ENCODE measurements around the gene NOL6.
A peak's percentile ranks its signal among the peaks of the same experiment; 100 is the strongest.
"Not testable (repeated sequence)": the region's sequence is repeated elsewhere in the genome, so short reads cannot be mapped to it uniquely, and the experiment has no call there.

Gene NOL6

DNA sequence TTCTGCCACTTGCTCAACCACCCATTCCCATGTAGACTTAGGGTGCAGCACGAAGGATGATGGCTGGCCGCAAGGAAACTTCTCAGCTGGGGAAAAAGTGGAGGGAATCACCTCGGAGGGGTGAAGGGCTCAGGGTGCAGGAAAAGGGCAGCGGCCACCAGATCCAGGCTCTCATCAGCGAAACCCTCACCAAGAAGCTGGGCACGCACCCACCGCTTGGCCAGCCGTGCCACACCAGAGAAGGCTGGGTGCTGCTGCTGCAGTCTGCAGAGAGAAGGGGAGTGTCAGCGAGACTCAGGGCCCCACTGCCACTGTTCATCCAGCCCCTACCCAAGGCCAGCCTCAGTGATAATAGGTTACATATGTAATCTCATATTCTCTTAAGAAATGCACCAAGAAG is 8.6 kb downstream of the NOL6 start:
- DNase-seq = no peak
- no peaks in the 10 kb centered on the region for H3K9me3 Mint-ChIP-seq
- H3K27me3 Mint-ChIP-seq = no peaks in the 10 kb centered on the region
- peaks cover 2% of the 10 kb centered on the region for H3K4me1 Mint-ChIP-seq
- no peak for ATAC-seq
- H3K27ac Mint-ChIP-seq = no peak overlapping the region
- no peak overlapping the region for H3K4me3 Mint-ChIP-seq
- peaks cover 53% of the 10 kb centered on the region for H3K36me3 Mint-ChIP-seq (ENCODE audit: low read depth)

DNA sequence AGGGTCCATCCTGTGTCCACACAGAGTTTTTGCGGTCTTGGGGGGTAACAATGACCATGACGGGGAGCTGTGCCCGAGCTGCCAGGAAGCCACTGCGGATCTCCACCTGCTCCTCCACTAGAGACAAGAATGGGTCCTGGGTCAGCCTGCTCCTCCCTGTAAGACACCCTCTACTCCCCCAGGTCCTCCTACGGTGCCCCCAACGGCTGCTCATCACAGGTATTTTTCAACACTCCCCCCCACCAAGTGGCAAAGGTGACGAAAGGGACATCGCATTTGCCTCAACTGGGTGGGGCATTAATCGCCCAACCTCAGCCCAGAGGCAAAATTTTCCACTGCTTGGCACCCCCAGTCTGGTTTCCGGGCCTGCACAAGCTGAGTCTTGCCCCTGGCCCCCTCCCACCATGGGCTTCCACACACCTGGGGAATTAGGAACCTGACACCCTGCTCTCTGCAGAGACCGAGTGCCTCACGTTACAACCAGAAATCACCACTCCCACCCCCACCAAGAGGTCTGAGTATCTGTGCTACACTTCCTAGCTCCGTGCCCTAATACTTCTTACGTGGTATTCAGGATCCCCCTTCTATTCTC is 9.6 kb downstream of the NOL6 start:
- Mint-ChIP-seq H3K4me3 (no peak overlapping the region), H3K27ac (no peak overlapping the region), H3K36me3 (ENCODE audit: low read depth) (peaks cover 46% of the 10 kb centered on the region), H3K27me3 (no peaks in the 10 kb centered on the region), H3K4me1 (peaks cover 8% of the 10 kb centered on the region), H3K9me3 (no peaks in the 10 kb centered on the region)
- no peak for DNase-seq
- ATAC-seq = no peak

DNA sequence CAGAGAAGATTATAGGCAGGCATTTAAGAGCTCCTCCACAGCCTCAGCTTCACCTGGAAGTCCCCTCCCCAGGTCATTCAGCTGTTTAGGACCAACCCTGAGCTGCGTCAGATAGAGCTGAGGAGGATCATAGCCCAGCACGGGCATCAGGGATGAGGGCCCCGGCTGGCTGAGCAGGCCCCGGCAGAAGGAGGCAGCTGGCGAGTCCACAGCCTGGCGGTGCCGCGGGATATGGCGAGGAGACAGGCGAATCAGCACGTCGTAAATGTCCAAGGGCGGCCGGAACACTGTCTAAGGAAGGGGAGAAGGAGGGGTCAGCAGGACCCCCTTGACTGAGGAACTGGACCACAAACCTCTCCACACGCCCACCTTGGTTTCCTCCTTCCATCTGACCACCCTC is 10.6 kb downstream of the NOL6 start:
- H3K27ac Mint-ChIP-seq = no peak overlapping the region
- H3K9me3 Mint-ChIP-seq = no peaks in the 10 kb centered on the region
- ATAC-seq (no peak), DNase-seq (no peak)
- H3K36me3 Mint-ChIP-seq (ENCODE audit: low read depth) = peaks cover 45% of the 10 kb centered on the region
- no peaks in the 10 kb centered on the region for H3K27me3 Mint-ChIP-seq
- no peak overlapping the region for H3K4me3 Mint-ChIP-seq
- H3K4me1 Mint-ChIP-seq = peaks cover 18% of the 10 kb centered on the region

DNA sequence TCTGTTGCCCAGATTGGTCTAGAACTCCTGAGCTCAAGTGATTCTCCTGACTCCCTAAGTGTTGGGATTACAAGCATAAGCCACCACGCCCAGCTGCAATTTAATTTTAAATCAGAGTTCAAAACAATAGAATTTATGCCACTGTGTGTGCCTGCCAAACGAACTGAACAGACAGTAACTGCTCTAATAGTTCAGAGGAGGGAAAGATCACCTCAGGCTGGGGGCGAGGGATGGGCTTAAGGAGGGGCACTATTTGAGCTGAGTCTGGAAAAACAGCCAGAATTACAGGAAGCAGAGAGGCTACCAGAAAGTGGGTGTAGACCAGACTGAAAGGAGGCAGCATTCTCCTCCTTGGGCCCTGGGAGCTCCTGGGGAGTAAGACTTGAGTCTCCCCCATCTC is 12.2 kb downstream of the NOL6 start:
- H3K36me3 Mint-ChIP-seq (ENCODE audit: low read depth) = peaks cover 44% of the 10 kb centered on the region
- ATAC-seq (no peak), DNase-seq (no peak)
- no peak overlapping the region for H3K27ac Mint-ChIP-seq
- H3K9me3 Mint-ChIP-seq = no peaks in the 10 kb centered on the region
- no peak overlapping the region for H3K4me3 Mint-ChIP-seq
- H3K4me1 Mint-ChIP-seq = peaks cover 33% of the 10 kb centered on the region
- no peaks in the 10 kb centered on the region for H3K27me3 Mint-ChIP-seq

DNA sequence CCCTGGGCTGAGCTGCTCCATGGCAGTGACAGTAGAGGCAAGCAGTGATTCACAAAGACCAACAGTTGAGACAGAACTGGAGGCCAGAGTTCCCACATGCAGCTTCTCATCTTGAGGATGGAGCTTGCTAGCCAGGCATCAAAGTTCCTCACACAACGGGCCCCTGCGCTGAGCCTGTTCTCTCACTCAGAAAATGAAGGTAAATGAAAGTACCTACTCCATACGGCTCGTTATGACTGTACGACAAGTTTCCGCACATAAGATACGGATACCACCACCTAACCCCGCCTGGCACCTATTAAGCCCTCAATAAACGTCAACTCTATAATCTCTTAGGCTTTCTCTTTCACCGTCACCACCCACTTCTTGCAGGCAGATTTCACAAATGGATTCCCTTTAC is 12.9 kb downstream of the NOL6 start:
- Mint-ChIP-seq H3K27me3 (no peaks in the 10 kb centered on the region), H3K36me3 (ENCODE audit: low read depth) (peaks cover 39% of the 10 kb centered on the region), H3K4me3 (no peak overlapping the region), H3K4me1 (peaks cover 39% of the 10 kb centered on the region), H3K9me3 (no peaks in the 10 kb centered on the region), H3K27ac (no peak overlapping the region)
- no peak for DNase-seq
- ATAC-seq = no peak

DNA sequence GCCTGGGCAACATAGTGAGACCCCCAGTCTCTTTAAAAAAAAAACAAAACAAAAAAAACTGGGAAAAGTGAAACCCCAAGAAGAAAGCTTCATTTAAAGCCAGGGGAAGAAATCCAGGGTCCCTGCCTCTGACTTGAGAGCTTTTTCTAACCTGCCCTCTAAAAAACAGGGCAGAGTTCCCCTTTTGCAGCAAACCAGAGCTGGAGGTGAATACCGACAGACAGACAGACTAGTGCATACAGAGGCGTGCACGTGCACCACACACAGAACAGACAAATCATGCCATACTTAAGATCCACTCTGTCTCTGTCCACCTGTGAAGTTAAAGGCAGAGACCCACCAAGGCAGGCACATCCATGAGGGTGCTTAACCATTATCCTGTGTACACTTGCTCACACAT is 14.6 kb downstream of the NOL6 start:
- Mint-ChIP-seq H3K36me3 (ENCODE audit: low read depth) (peaks cover 26% of the 10 kb centered on the region), H3K4me1 (peaks cover 50% of the 10 kb centered on the region), H3K4me3 (no peak overlapping the region), H3K27me3 (no peaks in the 10 kb centered on the region), H3K27ac (peak overlapping the region; percentile 94), H3K9me3 (no peaks in the 10 kb centered on the region)
- peak; percentile 7 for ATAC-seq
- no peak for DNase-seq

DNA sequence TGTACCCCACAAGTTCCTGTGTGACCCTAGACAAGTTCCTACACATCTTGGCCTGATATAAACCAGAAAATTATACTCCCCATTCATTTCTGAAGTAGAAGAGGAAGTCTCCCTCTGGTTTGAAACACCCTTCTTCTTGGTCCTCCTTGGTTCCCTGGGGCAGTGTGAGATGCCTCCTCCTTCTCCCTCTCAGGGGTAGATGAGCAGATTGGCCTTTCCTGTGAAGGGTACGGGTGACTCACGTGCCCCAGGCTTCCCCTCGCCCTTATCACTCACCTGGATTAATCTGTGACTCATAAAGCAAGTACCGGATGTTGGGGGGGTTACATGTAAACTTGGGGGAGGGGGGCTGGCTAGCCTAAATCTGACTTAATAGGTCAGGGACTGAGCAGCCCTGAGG is 15.3 kb downstream of the NOL6 start:
- ATAC-seq = peak; percentile 90
- Mint-ChIP-seq H3K27me3 (no peaks in the 10 kb centered on the region), H3K27ac (peak overlapping the region; percentile 94), H3K9me3 (no peaks in the 10 kb centered on the region), H3K4me3 (peak overlapping the region; percentile 57), H3K36me3 (ENCODE audit: low read depth) (peaks cover 21% of the 10 kb centered on the region), H3K4me1 (peaks cover 57% of the 10 kb centered on the region)
- DNase-seq = peak; percentile 58

DNA sequence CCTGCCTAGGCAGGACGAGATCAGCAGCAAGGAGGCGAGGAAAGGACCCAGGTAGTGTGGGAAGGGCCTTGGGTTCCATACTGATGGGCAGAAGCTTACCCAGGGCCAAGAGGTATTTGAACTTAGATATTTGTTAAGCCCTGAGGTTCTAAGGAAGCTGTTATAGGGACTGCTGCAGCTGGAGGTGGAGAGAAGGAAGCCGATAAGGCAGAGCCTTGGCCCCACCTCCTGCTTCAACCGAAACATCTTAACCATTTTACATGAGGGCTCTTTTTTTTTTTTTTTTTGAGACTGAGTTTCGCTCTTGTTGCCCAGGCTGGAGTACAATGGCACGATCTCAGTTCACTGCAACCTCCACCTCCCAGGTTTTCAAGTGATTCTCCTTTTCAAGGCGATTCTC is 17.8 kb downstream of the NOL6 start:
- Mint-ChIP-seq H3K36me3 (ENCODE audit: low read depth) (peaks cover 4% of the 10 kb centered on the region), H3K27me3 (no peaks in the 10 kb centered on the region), H3K27ac (peak overlapping the region; percentile 35), H3K4me1 (peaks cover 68% of the 10 kb centered on the region), H3K4me3 (no peak overlapping the region), H3K9me3 (no peaks in the 10 kb centered on the region)
- DNase-seq = no peak
- no peak for ATAC-seq

DNA sequence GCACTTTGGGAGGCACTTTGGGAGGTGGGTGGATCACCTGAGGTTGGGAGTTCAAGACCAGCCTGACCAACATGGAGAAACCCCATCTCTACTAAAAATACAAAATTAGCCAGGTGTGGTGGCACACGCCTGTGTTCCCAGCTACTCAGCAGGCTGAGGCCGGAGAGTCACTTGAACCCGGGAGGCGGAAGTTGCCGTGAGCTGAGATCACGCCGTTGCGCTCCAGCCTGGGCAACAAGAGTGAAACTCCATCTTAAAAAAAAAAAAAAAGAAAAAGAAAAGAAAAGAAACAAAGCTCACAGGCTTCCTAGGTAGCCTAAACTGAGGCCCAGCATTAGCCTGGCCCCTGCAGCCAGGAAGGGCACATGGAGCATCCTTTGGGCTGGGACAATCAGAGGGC is 18.3 kb downstream of the NOL6 start:
- H3K9me3 Mint-ChIP-seq; H3K4me3 Mint-ChIP-seq; DNase-seq; H3K27me3 Mint-ChIP-seq; H3K36me3 Mint-ChIP-seq (ENCODE audit: low read depth); ATAC-seq: not testable (repeated sequence)
- H3K4me1 Mint-ChIP-seq = peaks cover 67% of the 10 kb centered on the region
- peak overlapping the region; percentile 35 for H3K27ac Mint-ChIP-seq

DNA sequence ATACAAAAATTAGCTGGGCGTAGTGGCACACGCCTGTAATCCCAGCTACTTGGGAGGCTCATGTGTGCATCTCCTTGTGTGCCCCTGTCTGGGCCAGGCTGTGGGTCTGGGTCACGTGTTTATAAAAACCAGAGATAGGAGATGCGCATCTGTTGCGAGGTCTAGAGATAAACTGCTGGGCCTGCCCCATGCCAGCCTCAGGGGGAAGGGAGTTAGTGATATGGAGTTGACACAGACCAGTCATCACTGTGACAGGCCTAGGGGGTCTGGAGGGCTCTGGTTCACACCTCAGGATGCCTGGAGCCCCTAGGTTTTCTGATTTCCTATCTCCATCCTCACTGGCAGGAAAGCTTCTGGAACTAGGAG is 19.1 kb downstream of the NOL6 start:
- not testable (repeated sequence) for H3K27me3 Mint-ChIP-seq; H3K4me3 Mint-ChIP-seq; DNase-seq; ATAC-seq; H3K36me3 Mint-ChIP-seq (ENCODE audit: low read depth); H3K9me3 Mint-ChIP-seq
- Mint-ChIP-seq H3K27ac (peak overlapping the region; percentile 70), H3K4me1 (peaks cover 66% of the 10 kb centered on the region)

DNA sequence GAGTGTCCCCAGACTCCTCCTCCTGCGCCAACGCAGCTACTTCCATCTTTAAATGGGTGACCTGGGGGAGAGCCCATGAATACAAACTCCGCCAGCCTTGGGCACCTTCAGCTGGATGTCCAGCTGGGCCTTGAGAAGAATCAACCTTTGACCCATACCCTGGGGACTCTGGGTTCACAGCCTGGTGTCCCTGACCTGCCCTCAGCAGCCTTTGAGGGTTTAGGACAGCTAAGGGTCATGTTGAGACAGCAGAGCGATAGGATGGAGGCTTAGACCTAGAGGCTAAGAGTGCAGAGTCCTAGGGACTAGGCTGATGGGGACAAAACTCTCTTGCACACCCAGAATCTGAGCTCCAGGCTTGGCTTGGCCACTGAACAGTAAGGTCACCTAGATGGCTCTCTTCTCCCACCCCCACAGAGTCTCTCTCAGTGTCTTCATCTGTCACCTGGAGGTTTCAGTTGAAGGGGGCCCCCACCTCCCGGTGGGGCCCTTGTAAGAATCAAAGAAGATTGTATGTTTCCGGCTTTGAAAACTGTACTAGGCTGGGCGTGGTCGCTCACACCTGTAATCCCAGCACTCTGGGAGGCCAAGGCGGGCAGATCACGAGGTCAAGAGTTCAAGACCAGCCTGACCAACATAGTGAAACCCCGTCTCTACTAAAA is 19.6 kb downstream of the NOL6 start:
- DNase-seq (no peak), ATAC-seq (no peak)
- no peaks in the 10 kb centered on the region for H3K27me3 Mint-ChIP-seq
- no peaks in the 10 kb centered on the region for H3K9me3 Mint-ChIP-seq
- peaks cover 61% of the 10 kb centered on the region for H3K4me1 Mint-ChIP-seq
- peak overlapping the region; percentile 70 for H3K27ac Mint-ChIP-seq
- no peak overlapping the region for H3K4me3 Mint-ChIP-seq
- H3K36me3 Mint-ChIP-seq (ENCODE audit: low read depth) = peaks cover 3% of the 10 kb centered on the region

DNA sequence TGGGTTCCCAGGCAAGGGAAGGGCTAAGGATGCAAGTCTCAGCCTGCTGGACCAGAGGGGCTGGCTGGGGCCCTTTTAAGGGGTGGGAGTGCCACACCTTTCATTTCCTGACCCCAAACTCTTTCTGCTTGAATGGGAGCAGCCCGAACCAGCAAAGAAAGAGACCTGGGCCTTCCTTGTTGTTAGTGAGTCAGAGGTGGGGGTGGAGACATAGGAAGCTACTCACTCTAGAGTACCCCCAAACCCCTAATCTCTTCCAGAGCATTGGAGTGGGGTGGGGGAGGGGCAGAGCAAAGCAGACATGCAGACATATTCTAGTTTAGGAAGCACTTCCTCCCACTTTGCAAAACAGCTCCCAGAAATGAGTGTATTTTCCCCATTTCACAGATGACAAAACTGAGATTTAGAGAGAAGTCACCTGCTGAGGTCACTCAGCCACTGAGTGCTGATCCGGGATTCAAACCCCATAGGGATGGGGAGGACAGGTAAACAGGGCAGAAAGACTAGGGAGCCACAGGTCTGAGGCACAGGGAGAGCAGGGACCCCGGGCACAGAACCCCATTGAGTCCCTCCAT is 20.4 kb downstream of the NOL6 start:
- ATAC-seq = peak; percentile 25
- Mint-ChIP-seq H3K27ac (peak overlapping the region; percentile 14), H3K9me3 (no peaks in the 10 kb centered on the region), H3K4me3 (no peak overlapping the region), H3K4me1 (peaks cover 58% of the 10 kb centered on the region), H3K36me3 (ENCODE audit: low read depth) (peaks cover 2% of the 10 kb centered on the region), H3K27me3 (no peaks in the 10 kb centered on the region)
- DNase-seq = peak; percentile 33

DNA sequence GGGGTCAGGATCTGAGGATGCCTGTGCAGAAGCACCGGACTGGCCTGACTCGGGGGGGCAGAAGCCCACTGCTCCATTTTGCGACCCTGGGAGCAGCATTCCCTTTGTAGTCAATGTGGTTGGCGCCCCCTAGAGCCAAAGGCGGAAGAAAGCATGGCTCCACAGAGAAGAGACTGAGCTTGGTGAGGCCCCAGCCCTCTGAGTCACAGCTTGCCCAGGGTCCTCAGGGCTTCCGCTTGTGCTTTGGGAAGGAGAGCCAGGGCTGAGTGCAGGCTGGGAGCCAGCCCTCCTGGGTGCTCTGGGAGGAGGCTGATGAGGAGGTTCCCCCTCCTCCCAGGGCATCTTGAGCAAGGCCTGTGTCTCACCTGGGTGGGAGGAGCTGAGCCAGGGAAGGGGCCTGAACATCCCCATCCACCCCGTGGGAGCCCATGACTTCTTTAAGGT is 20.9 kb downstream of the NOL6 start:
- ATAC-seq (peak; percentile 92), DNase-seq (peak; percentile 75)
- no peaks in the 10 kb centered on the region for H3K9me3 Mint-ChIP-seq
- no peaks in the 10 kb centered on the region for H3K36me3 Mint-ChIP-seq (ENCODE audit: low read depth)
- no peaks in the 10 kb centered on the region for H3K27me3 Mint-ChIP-seq
- H3K4me1 Mint-ChIP-seq = peaks cover 59% of the 10 kb centered on the region
- H3K27ac Mint-ChIP-seq = no peak overlapping the region
- H3K4me3 Mint-ChIP-seq = no peak overlapping the region

DNA sequence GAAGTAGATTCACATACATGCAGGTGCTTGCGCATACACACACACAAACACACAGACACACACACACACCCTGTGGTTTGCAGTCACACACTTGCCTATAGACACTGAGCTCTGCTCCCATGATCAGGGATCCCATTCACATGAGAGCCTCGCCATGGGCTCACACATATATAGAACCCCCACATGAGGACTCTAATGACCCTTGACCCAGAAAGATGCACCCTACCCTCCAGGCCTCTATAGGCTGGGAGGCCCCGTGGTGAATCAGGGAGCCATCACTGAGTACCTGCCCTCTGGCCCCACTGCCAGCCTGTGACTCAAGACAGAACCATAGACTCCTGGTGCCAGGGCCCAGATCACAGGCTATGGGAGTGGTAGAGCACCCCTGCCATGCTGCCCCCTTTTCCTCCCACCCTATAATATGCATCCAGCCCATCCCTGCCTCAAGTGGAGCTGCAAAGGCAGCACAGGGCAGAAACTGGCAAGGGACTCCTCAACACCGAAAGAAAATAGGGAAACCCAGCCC is 23.0 kb downstream of the NOL6 start:
- Mint-ChIP-seq H3K27me3 (no peaks in the 10 kb centered on the region), H3K4me1 (peaks cover 56% of the 10 kb centered on the region), H3K36me3 (ENCODE audit: low read depth) (no peaks in the 10 kb centered on the region), H3K4me3 (no peak overlapping the region), H3K9me3 (no peaks in the 10 kb centered on the region), H3K27ac (no peak overlapping the region)
- ATAC-seq (no peak), DNase-seq (no peak)

DNA sequence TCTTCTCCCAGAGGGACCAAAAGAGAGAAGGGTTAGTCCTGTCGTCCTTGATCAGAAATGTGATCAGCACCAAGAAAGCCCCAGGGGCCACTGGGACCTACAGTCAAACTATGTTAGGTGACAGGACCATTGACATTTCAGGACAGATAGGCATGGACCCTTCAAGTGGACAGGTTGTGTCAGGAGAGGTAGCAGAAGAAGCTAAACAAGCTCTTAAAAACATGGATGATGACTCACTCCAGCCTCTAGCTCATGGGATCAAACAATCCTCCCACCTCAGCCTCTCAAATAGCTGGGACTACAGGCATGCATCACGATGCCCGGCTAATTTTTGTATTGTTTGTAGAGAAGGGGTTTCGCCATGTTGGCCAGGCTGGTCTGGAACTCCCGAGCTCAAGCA is 24.0 kb downstream of the NOL6 start:
- Mint-ChIP-seq H3K36me3 (ENCODE audit: low read depth) (no peaks in the 10 kb centered on the region), H3K4me3 (no peak overlapping the region), H3K27ac (no peak overlapping the region), H3K27me3 (no peaks in the 10 kb centered on the region), H3K9me3 (no peaks in the 10 kb centered on the region), H3K4me1 (peaks cover 63% of the 10 kb centered on the region)
- DNase-seq (no peak), ATAC-seq (no peak)

Data from activated naive CD8-positive, alpha-beta T cell treated with anti-CD3 and anti-CD28 coated beads, Interleukin-2, amount 50 U/mL, for 24 hours (primary cell).